Thymus (tissue), 11 donors: ENCODE data around the gene FAM32A. TPM values are rescaled to one million over a fixed set of nuclear protein-coding genes. Genes with fewer than 3 reads are reported as not detected.

Source experiments
- DNase-seq, 9 donors: peaks; one replicate each; pipeline ENCODE4 v3.0.0-alpha.2; 2013; ENCODE audit warnings: low spot score in 9 of 9, low read depth in 6 of 9, missing footprints in 1 of 9
- H3K27ac ChIP-seq, 2 donors: one replicate each; pipeline ENCODE4 v1.5.1; 2013; ENCODE audit warnings: control low read depth in 1 of 2, low read depth in 1 of 2, low read length in 1 of 2, mild to moderate bottlenecking in 1 of 2, moderate library complexity in 1 of 2
- H3K27me3 ChIP-seq, 2 donors: one replicate each; pipeline ENCODE4 v1.5.1; 2013; ENCODE audit warnings: low read length in 1 of 2; ENCODE audit not compliant: control insufficient read depth in 2 of 2, insufficient read depth in 1 of 2
- H3K36me3 ChIP-seq, 2 donors: one replicate each; pipeline ENCODE4 v1.5.1; 2013; ENCODE audit warnings: low read length in 1 of 2, mild to moderate bottlenecking in 1 of 2, moderate library complexity in 1 of 2; ENCODE audit not compliant: control insufficient read depth in 2 of 2, insufficient read depth in 2 of 2
- H3K4me1 ChIP-seq, 2 donors: one replicate each; pipeline ENCODE4 v1.5.1; 2013; ENCODE audit warnings: low read length in 2 of 2; ENCODE audit not compliant: control insufficient read depth in 2 of 2, insufficient read depth in 2 of 2
- H3K4me3 ChIP-seq, 2 donors: one replicate each; pipeline ENCODE4 v1.5.1; 2013; ENCODE audit warnings: low read length in 2 of 2, control low read depth in 1 of 2, mild to moderate bottlenecking in 1 of 2
- H3K9me3 ChIP-seq, 2 donors: one replicate each; pipeline ENCODE4 v1.5.1; 2013; ENCODE audit warnings: low read length in 1 of 2, mild to moderate bottlenecking in 1 of 2; ENCODE audit not compliant: control insufficient read depth in 2 of 2, insufficient read depth in 1 of 2
- WGBS: extraction: QIAGEN DNeasy Blood & Tissue Kit; methylation state at CpG from one replicate; pipeline ENCODE4 v1.1.7; 2013; 5-methylcytosine and 5-hydroxymethylcytosine counted together
- polyA plus RNA-seq: library from polyadenylated mRNA; stranded (reverse); fragments of 200-250 nt; gene quantifications from one replicate; pipeline ENCODE4 v1.2.3, GENCODE V29; 2013
- total RNA-seq: library from RNA; stranded (reverse); fragments of 120-200 nt; gene quantifications from one replicate; pipeline ENCODE4 v1.2.4, GENCODE V29; 2013
- donor health status: healthy.

Gene FAM32A
- total and polyA plus RNA-seq, 2 donors, result 94.2 to 106 TPM

GRCh38 chr19:16143399-16144215, 41.6 kb upstream of the FAM32A start, which contains the start of gene HSH2D:
TSS of gene HSH2D (plus strand) at chr19:16143685. CDS start at chr19:16148751, 5,066 bp downstream.
- H3K4me1 ChIP-seq, result peaks cover 0 to 22% of the 10 kb centered on the region in 2 donors
- H3K27ac ChIP-seq, result peak within 1 kb of the TSS; percentile 44 to 85
- peaks cover 0 to 2% of the 10 kb centered on the region in 2 donors for H3K36me3 ChIP-seq
- DNase-seq, result peak; percentile 43 to 90 (median 62)
- peaks cover 0 to 3% of the 10 kb centered on the region in 2 donors for H3K9me3 ChIP-seq
- 12% methylated on average over 13 of the region's 13 CpGs for WGBS
- peak within 1 kb of the TSS; percentile 42 to 51 for H3K4me3 ChIP-seq
- H3K27me3 ChIP-seq, result no peaks in the 10 kb centered on the region

DNA sequence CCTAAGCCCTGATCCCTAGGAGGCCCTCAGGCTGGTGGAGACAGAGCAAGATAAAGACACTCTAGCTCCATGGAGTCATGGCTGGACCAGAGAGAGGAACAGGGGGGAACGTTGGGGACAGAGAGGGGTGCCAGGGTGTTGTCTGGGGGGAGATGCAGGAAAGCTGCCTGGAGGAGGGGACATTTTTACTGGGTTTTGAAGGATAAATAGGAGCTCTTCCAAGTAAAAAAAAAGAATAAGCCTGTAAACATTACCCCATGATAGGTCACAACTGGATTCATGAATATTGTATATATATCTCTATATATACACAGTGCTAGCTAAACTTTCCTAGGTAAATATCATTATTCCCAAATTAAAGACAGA, 41.0 kb upstream of the FAM32A start:
- DNase-seq, result no peak
- peak overlapping the region; percentile 42 to 51 for H3K4me3 ChIP-seq
- WGBS, result 2% methylated on average over 1 of the region's 1 CpG
- H3K36me3 ChIP-seq, result peaks cover 0 to 2% of the 10 kb centered on the region in 2 donors
- H3K27ac ChIP-seq, result peak overlapping the region; percentile 44 to 85
- H3K4me1 ChIP-seq, result peaks cover 0 to 22% of the 10 kb centered on the region in 2 donors
- peaks cover 0 to 3% of the 10 kb centered on the region in 2 donors for H3K9me3 ChIP-seq
- no peaks in the 10 kb centered on the region for H3K27me3 ChIP-seq

DNA sequence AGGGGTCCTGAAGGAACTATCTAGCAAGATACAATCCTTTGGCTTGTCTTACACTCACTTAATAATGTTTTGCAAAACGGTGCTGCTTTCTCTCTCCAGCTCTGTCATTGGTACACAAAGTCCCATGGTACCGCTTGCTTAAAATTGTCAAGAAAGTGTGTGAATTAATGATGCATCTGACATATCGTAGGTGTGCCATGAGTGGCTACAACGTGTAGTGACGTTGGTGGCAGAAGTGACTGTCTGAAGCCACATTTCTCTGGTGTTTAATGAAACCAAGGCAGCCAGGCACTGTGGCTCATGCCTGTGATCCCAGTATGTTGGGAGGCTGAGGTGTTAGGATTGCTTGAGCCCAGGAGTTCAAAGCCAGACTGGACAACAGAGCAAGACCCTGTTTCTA, 39.1 kb upstream of the FAM32A start:
- peaks cover 0 to 3% of the 10 kb centered on the region in 2 donors for H3K9me3 ChIP-seq
- H3K4me1 ChIP-seq, result peaks cover 0 to 17% of the 10 kb centered on the region in 2 donors
- H3K36me3 ChIP-seq, result peaks cover 0 to 2% of the 10 kb centered on the region in 2 donors
- H3K4me3 ChIP-seq, result no peak overlapping the region
- H3K27me3 ChIP-seq, result no peaks in the 10 kb centered on the region
- no peak for DNase-seq
- no peak overlapping the region for H3K27ac ChIP-seq
- WGBS, result 40% methylated on average over 5 of the region's 5 CpGs

DNA sequence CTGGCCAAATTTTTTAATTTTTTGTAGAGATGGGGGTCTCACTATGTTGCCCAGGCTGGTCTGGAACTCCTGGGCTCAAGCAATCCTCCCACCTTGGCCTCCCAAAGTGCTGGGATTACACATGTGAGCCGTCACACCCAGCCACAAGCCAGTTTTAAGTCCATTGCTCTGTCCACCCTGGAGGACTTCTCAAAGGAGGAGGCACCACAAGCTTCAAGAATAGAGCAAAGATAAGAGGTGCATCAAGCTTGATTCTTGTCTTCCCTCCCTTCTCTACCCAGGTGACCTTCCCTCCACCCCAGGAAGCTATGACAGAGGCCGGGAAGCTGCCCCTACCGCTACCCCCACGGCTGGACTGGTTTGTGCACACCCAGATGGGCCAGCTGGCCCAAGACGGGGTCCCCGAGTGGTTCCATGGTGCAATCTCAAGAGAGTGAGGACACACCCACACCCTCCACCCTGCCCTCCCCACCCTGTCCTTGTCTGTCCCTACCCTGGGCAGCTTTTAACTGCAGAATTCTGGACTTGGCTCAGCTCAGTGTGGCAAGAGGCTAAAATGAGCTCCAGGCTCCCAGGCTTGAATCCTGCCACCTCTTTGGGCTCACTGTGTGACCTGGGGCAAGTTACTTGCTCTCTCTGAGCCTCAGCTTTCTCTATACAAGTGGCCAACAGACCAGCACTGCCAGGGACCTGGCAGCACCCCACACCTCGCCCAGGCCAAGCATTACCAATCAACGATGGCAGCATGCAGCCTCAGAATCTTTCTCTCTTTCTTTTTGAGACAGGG, 36.6 kb upstream of the FAM32A start:
- peak overlapping the region in 1 of 2 donors; percentile 15 for H3K27ac ChIP-seq
- DNase-seq, result no peak
- no peak overlapping the region for H3K4me3 ChIP-seq
- peaks cover 3 to 4% of the 10 kb centered on the region in 2 donors for H3K36me3 ChIP-seq
- H3K9me3 ChIP-seq, result peaks cover 0 to 3% of the 10 kb centered on the region in 2 donors
- peaks cover 0 to 8% of the 10 kb centered on the region in 2 donors for H3K4me1 ChIP-seq
- no peaks in the 10 kb centered on the region for H3K27me3 ChIP-seq
- 80% methylated on average over 8 of the region's 8 CpGs for WGBS

DNA sequence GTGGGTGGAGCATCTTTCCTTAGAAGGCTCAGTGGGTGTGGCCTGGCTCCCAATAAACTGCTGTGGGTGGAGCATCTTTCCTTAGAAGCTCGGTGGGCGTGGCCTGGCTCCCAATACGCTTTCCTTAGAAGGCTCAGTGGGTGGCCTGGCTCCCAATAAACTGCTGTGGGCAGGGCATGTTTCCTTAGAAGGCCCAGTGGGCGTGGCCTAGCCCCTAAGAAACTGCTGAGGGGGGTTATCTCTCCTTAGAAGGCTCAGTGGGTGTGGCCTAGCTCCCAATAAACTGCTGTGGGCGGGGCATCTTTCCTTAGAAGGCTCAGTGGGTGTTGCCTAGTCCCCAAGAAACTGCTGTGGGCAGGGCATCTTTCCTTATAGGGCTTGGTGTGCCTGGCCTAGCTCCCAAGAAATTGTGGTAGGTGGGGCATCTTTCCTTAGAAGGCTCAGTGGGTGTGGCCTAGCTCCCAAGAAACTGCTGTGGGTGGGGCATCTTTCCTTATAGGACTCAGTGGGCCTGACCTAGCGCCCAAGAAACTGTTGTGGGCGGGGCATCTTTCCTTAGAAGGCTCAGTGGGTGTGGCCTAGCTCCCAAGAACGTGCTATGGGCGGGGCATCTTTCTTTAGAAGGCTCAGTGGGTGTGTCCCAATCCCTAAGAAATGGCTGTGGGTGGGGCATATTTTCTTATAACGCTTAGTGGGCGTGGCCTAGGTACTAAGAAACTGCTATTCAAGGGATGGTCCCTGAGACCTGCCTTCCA, 31.5 kb upstream of the FAM32A start:
- WGBS, result 94% methylated on average over 11 of the region's 11 CpGs
- Histone ChIP-seq H3K27me3 (no peaks in the 10 kb centered on the region), H3K4me1 (no peaks in the 10 kb centered on the region), H3K9me3 (peaks cover 0 to 4% of the 10 kb centered on the region in 2 donors), H3K4me3 (no peak overlapping the region), H3K27ac (no peak overlapping the region), H3K36me3 (peaks cover 12 to 13% of the 10 kb centered on the region in 2 donors)
- no peak for DNase-seq

- Histone ChIP-seq H3K4me3 (no peak overlapping the region), H3K4me1 (no peaks in the 10 kb centered on the region), H3K36me3 (peaks cover 12 to 13% of the 10 kb centered on the region in 2 donors), H3K27ac (no peak overlapping the region), H3K9me3 (peaks cover 0 to 4% of the 10 kb centered on the region in 2 donors), H3K27me3 (no peaks in the 10 kb centered on the region)
- DNase-seq, result no peak
- WGBS, result 98% methylated on average over 8 of the region's 8 CpGs
Observed at GRCh38 chr19:16154557-16154956, 30.7 kb upstream of the FAM32A start.

DNA sequence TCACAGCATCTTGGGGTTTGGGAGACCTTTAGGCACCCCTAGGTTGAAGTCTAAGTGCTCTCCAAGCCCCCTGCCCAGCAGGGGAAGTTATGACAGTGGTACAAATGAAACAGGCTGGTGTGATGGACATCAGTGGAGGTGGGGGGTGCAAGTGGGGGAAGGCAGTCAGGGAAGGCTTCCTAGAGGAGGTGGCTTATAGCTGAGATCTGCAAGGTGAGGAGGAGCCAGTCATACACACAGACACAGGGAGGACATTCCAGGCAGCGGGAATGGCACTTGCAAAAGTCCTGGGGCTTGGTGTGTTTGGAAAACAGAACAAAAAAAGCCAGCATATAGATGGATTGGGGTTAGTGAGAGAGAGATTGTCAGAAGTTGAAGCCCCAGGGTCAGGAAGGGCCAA, 30.1 kb upstream of the FAM32A start:
- peaks cover 0 to 4% of the 10 kb centered on the region in 2 donors for H3K9me3 ChIP-seq

DNA sequence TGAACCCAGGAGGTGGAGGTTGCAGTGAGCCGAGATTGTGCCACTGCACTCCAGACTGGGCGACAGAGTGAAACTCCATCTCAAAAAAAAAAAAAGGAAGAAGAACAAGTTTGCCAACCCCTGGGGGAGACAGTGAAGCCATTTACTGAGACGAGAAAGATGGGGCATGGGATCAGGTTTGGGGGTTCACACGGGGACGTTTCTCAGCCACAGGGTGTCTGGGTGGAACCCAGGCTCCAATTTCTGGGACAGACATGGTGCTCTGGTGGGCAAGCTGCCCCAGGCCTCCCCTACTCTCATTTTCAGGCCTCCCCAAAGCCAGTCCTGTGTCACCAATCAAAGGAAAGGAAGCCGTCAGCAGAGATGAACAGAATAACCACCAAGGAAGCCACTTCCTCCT, 28.3 kb upstream of the FAM32A start:
- Histone ChIP-seq H3K9me3 (peaks cover 0 to 4% of the 10 kb centered on the region in 2 donors), H3K27me3 (no peaks in the 10 kb centered on the region), H3K36me3 (peaks cover 12 to 13% of the 10 kb centered on the region in 2 donors), H3K4me1 (no peaks in the 10 kb centered on the region), H3K27ac (no peak overlapping the region), H3K4me3 (no peak overlapping the region)
- 89% methylated on average over 6 of the region's 6 CpGs for WGBS
- DNase-seq, result no peak

More for the DNA sequence above, 30.1 kb upstream of the FAM32A start:
- DNase-seq, result no peak
- H3K27ac ChIP-seq, result no peak overlapping the region
- H3K4me1 ChIP-seq, result no peaks in the 10 kb centered on the region
- H3K36me3 ChIP-seq, result peaks cover 12 to 13% of the 10 kb centered on the region in 2 donors
- H3K4me3 ChIP-seq, result no peak overlapping the region
- 95% methylated on average over 1 of the region's 1 CpG for WGBS
- H3K27me3 ChIP-seq, result no peaks in the 10 kb centered on the region
